Right ventricle myocardium superior (tissue), 1 donor: ENCODE results near the gene BORCS5. TPM values are rescaled to one million over a fixed set of nuclear protein-coding genes. Genes with fewer than 3 reads are reported as not detected.
"Not testable (repeated sequence)": the region's sequence is repeated elsewhere in the genome, so short reads cannot be mapped to it uniquely, and the experiment has no call there.

ENCODE experiments used
- ATAC-seq: fragments of 200-7000 bp; cut with Tn5 transposase; one replicate; pipeline ENCODE4 v1.9.1; 2020; ENCODE audit warnings: mild to moderate bottlenecking; ENCODE audit not compliant: poor library complexity
- DNase-seq: peaks from one replicate; pipeline ENCODE4 v3.0.0-alpha.2; 2020
- intact Hi-C: fragments of 100-400 bp; cut with DNase I; formaldehyde crosslinking; loops from one replicate; pipeline ENCODE4 v1.11.2; 2022
- total RNA-seq: library from RNA; stranded (reverse); fragmentation: NEBNext Ultra II Directional; extraction: Animal tissue kit (Norgen Biotek cat#: 25700); gene quantifications from one replicate; pipeline ENCODE4 v1.2.1, GENCODE V29; 2021
- donor health status: DM: no; HTN: yes; CAD: no; lungs with severe emphysema.

The BORCS5 gene
- total RNA-seq, 1 donor from 2014 or later, result 7.8 TPM

GRCh38 chr12:12469386-12469785 lies 112.5 kb downstream of the BORCS5 start:
- DNase-seq (no peak), ATAC-seq (no peak)
- intact Hi-C loops, result no loop called here

- DNase-seq (no peak), ATAC-seq (no peak)
- intact Hi-C loops, result no loop called here
Observed at GRCh38 chr12:12470751-12471306, 114.0 kb downstream of the BORCS5 start.

- intact Hi-C loops, DNase-seq, ATAC-seq: not testable (repeated sequence)
Observed at GRCh38 chr12:12471982-12472961, 115.4 kb downstream of the BORCS5 start.

- DNase-seq, result no peak
- intact Hi-C loops, result no loop called here
- ATAC-seq, result no peak
Observed at GRCh38 chr12:12473223-12473622, 116.3 kb downstream of the BORCS5 start.

GRCh38 chr12:12474471-12474928 lies 117.6 kb downstream of the BORCS5 start:
- DNase-seq, result no peak
- no peak for ATAC-seq
- intact Hi-C loops, result no loop called here

- ATAC-seq (no peak), DNase-seq (no peak)
- intact Hi-C loops, result no loop called here
Observed at GRCh38 chr12:12474931-12475795, 118.3 kb downstream of the BORCS5 start.

GRCh38 chr12:12476857-12477531 lies 120.1 kb downstream of the BORCS5 start:
- DNase-seq (no peak), ATAC-seq (no peak)
- intact Hi-C loops, result no loop called here

- intact Hi-C loops, result no loop called here
- DNase-seq (no peak), ATAC-seq (no peak)
Observed at GRCh38 chr12:12477532-12477890, 120.6 kb downstream of the BORCS5 start.

GRCh38 chr12:12480074-12480473 lies 123.2 kb downstream of the BORCS5 start:
- no peak for ATAC-seq
- intact Hi-C loops, result no loop called here
- DNase-seq, result no peak

- DNase-seq (no peak), ATAC-seq (no peak)
- intact Hi-C loops, result no loop called here
Observed at GRCh38 chr12:12481631-12482030, 124.8 kb downstream of the BORCS5 start.

GRCh38 chr12:12482150-12482761 lies 125.4 kb downstream of the BORCS5 start:
- intact Hi-C loops, result no loop called here
- no peak for DNase-seq

GRCh38 chr12:12482959-12483358 lies 126.1 kb downstream of the BORCS5 start:
- intact Hi-C loops, result no loop called here

More at GRCh38 chr12:12482150-12482761, 125.4 kb downstream of the BORCS5 start:
- no peak for ATAC-seq

GRCh38 chr12:12483438-12483837 lies 126.6 kb downstream of the BORCS5 start:
- intact Hi-C loops, result no loop called here
- no peak for ATAC-seq
- no peak for DNase-seq

More at GRCh38 chr12:12482959-12483358, 126.1 kb downstream of the BORCS5 start:
- DNase-seq, result no peak
- ATAC-seq, result no peak

- no peak for ATAC-seq
- DNase-seq, result no peak
- intact Hi-C loops, result no loop called here
Observed at GRCh38 chr12:12486661-12487240, 129.9 kb downstream of the BORCS5 start.

GRCh38 chr12:12487490-12487889 lies 130.6 kb downstream of the BORCS5 start:
- DNase-seq, result no peak

GRCh38 chr12:12488296-12488695 lies 131.4 kb downstream of the BORCS5 start:
- intact Hi-C loops, result no loop called here
- ATAC-seq, result no peak

More at GRCh38 chr12:12487490-12487889, 130.6 kb downstream of the BORCS5 start:
- intact Hi-C loops, result no loop called here
- no peak for ATAC-seq

GRCh38 chr12:12488823-12489550 lies 132.1 kb downstream of the BORCS5 start:
- no peak for ATAC-seq
- intact Hi-C loops, result no loop called here

More at GRCh38 chr12:12488296-12488695, 131.4 kb downstream of the BORCS5 start:
- no peak for DNase-seq

More at GRCh38 chr12:12488823-12489550, 132.1 kb downstream of the BORCS5 start:
- no peak for DNase-seq
